SK-N-SH (cell line): ENCODE results near the gene WIPI1.

Experiments used
- ELF1 ChIP-seq: IDR thresholded peaks from 2 replicates; pipeline ENCODE4 v1.4.0; 2012
- EP300 ChIP-seq, 2 experiments: IDR thresholded peaks; 2 replicates each; pipeline versions ENCODE4 v1.4.0 to v1.6.1; 2012; ENCODE audit warnings: borderline replicate concordance in 1 of 2, low read depth in 1 of 2, low read length in 1 of 2
- FOXM1 ChIP-seq: IDR thresholded peaks from 2 replicates; pipeline ENCODE4 v1.4.0; 2012; ENCODE audit warnings: low read depth, mild to moderate bottlenecking
- GABPA ChIP-seq: IDR thresholded peaks from 2 replicates; pipeline ENCODE4 v1.4.0; 2012; ENCODE audit warnings: low read depth, mild to moderate bottlenecking
- MAX ChIP-seq: IDR thresholded peaks from 2 replicates; pipeline ENCODE4 v1.4.0; 2012; ENCODE audit warnings: low read depth
- NFIC ChIP-seq: IDR thresholded peaks from 2 replicates; pipeline ENCODE4 v1.4.0; 2012; ENCODE audit warnings: borderline replicate concordance
- POLR2AphosphoS5 ChIP-seq: IDR thresholded peaks from 2 replicates; pipeline ENCODE4 v1.6.1; 2012; ENCODE audit warnings: low read depth, low read length
- RCOR1 ChIP-seq: fragments of 150-350 bp; IDR thresholded peaks from 2 replicates; pipeline ENCODE4 v1.6.1; 2017; ENCODE audit warnings: antibody characterized with exemption, low read length
- RFX5 ChIP-seq: IDR thresholded peaks from 2 replicates; pipeline ENCODE4 v1.6.1; 2012; ENCODE audit warnings: mild to moderate bottlenecking, improper control_type of control experiment, low read length
- SIN3A ChIP-seq: IDR thresholded peaks from 2 replicates; pipeline ENCODE4 v1.6.1; 2012; ENCODE audit warnings: low read depth, mild to moderate bottlenecking, low read length, moderate library complexity, borderline replicate concordance
- USF1 ChIP-seq: IDR thresholded peaks from 2 replicates; pipeline ENCODE4 v1.4.0; 2012; ENCODE audit warnings: low read depth, borderline replicate concordance
- TF ChIP-seq, protein P1 (sequence below): fragments of 200-600 bp; sonication (generic); IDR thresholded peaks from 2 replicates; pipeline ENCODE4 v1.6.1; 2017; ENCODE audit warnings: antibody characterized with exemption, mild to moderate bottlenecking, moderate library complexity
- TF ChIP-seq, protein P2 (sequence below): IDR thresholded peaks from 2 replicates; pipeline ENCODE4 v1.6.1; 2012; ENCODE audit warnings: mild to moderate bottlenecking, low read depth, low read length, moderate library complexity

DNA sequence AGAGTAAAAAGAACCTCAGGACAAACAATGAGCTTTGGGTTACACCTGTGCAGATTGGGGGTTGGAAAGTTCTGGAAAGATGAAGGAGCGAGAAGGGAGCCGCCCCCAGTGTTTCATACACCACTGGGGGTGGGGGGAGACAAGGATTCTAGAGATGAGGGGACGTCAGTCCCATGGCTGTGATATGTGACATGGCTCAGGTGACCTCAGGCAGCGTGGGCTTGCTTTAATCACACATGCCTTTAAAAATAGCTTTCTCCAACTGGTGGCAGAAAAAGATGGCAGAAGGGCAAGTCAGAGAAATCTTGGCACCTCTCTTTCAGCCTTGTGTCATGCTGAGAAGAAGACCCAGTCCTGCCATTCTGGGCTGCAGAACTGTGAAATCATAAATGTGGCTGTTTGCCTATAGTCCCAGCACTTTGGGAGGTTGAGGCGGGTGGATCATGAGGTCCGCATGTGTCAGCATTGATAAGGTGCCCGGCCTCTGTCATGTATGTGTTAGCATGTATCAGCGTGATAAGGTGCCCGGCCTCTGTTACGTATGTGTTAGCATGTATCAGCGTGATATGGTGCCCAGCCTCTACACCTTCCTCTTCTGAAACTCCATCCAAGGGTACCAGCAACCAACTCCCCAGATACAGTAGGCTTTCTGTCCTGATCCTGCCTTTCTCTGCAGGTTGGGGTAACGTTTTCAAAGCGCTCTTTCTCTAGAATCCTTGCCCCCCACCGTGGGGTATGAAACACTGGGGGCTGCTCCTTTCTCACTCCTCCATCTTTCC lies 25.0 kb downstream of the WIPI1 start:
- TF ChIP-seq, protein P1, sequence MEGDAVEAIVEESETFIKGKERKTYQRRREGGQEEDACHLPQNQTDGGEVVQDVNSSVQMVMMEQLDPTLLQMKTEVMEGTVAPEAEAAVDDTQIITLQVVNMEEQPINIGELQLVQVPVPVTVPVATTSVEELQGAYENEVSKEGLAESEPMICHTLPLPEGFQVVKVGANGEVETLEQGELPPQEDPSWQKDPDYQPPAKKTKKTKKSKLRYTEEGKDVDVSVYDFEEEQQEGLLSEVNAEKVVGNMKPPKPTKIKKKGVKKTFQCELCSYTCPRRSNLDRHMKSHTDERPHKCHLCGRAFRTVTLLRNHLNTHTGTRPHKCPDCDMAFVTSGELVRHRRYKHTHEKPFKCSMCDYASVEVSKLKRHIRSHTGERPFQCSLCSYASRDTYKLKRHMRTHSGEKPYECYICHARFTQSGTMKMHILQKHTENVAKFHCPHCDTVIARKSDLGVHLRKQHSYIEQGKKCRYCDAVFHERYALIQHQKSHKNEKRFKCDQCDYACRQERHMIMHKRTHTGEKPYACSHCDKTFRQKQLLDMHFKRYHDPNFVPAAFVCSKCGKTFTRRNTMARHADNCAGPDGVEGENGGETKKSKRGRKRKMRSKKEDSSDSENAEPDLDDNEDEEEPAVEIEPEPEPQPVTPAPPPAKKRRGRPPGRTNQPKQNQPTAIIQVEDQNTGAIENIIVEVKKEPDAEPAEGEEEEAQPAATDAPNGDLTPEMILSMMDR = no peak
- TF ChIP-seq EP300 (IDR thresholded peaks at IDR 0.05; ENCODE audit: borderline replicate concordance in 1 of 2, low read depth in 1 of 2, low read length in 1 of 2) = no peak
- no peak for TF ChIP-seq USF1
- no peak for TF ChIP-seq POLR2AphosphoS5
- TF ChIP-seq, protein P2, sequence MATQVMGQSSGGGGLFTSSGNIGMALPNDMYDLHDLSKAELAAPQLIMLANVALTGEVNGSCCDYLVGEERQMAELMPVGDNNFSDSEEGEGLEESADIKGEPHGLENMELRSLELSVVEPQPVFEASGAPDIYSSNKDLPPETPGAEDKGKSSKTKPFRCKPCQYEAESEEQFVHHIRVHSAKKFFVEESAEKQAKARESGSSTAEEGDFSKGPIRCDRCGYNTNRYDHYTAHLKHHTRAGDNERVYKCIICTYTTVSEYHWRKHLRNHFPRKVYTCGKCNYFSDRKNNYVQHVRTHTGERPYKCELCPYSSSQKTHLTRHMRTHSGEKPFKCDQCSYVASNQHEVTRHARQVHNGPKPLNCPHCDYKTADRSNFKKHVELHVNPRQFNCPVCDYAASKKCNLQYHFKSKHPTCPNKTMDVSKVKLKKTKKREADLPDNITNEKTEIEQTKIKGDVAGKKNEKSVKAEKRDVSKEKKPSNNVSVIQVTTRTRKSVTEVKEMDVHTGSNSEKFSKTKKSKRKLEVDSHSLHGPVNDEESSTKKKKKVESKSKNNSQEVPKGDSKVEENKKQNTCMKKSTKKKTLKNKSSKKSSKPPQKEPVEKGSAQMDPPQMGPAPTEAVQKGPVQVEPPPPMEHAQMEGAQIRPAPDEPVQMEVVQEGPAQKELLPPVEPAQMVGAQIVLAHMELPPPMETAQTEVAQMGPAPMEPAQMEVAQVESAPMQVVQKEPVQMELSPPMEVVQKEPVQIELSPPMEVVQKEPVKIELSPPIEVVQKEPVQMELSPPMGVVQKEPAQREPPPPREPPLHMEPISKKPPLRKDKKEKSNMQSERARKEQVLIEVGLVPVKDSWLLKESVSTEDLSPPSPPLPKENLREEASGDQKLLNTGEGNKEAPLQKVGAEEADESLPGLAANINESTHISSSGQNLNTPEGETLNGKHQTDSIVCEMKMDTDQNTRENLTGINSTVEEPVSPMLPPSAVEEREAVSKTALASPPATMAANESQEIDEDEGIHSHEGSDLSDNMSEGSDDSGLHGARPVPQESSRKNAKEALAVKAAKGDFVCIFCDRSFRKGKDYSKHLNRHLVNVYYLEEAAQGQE = no peak
- TF ChIP-seq NFIC = no peak
- TF ChIP-seq MAX = no peak
- TF ChIP-seq FOXM1 = no peak
- TF ChIP-seq ELF1 = no peak
- no peak for TF ChIP-seq RFX5
- no peak for TF ChIP-seq RCOR1
- no peak for TF ChIP-seq GABPA
- TF ChIP-seq SIN3A = no peak
